HepG2 (cell line): ENCODE data around the gene RXFP2. TPM values are rescaled to one million over a fixed set of nuclear protein-coding genes. Genes with fewer than 3 reads are reported as not detected.

Experiments
- ATAC-seq: fragments of 200-7000 bp; cut with Tn5 transposase; 3 replicates; pipeline ENCODE4 v1.9.1; 2020; ENCODE audit warnings: mild to moderate bottlenecking, moderate library complexity
- BruUV-seq: library from RNA; stranded (reverse); fragments of 400-500 nt; replicated peaks from 2 replicates; lab custom pipeline; 2021; lab: Mats Ljungman, UMichigan
- CTCF ChIA-PET: fragments of 300-600 bp; formaldehyde crosslinking; extraction: SDS; loops from one replicate; lab custom pipeline; 2021; ENCODE audit warnings: low total read pairs, inconsistent platforms, low intra/inter-chr PET ratio; lab: Yijun Ruan, JAX
- POLR2A ChIA-PET: fragments of 350-600 bp; sonication (Branson Sonifier 250); formaldehyde crosslinking; loops from one replicate; lab custom pipeline; 2020; ENCODE audit warnings: antibody characterized with exemption, inconsistent platforms; lab: Yijun Ruan, JAX
- DNase-seq: peaks from one replicate; pipeline ENCODE4 v3.0.0-alpha.2; 2015; ENCODE audit warnings: low spot score
- FAIRE-seq: peaks from 3 replicates; lab custom pipeline; 2011; peaks lifted over from hg19 to GRCh38; lab: Jason Lieb, UNC
- H2AFZ ChIP-seq: one replicate; pipeline ENCODE4 v1.6.1; 2011; ENCODE audit warnings: low read length, inconsistent platforms
- H3K27ac ChIP-seq: fragments of 300-600 bp; 3 replicates; pipeline ENCODE4 v1.8.0; 2011; ENCODE audit warnings: mixed run types, mild to moderate bottlenecking, mixed read lengths, low read length, inconsistent platforms; ENCODE audit not compliant: insufficient read depth; ENCODE audit errors: extremely low read length
- H3K27me3 ChIP-seq, 2 experiments: fragments of 200-600 bp in 1 of 2; 2 replicates in 1 of 2; 3 replicates in 1 of 2; pipeline versions ENCODE4 v1.6.0 to v1.8.0; 2011; ENCODE audit warnings: low read length in 2 of 2, mild to moderate bottlenecking in 2 of 2, moderate library complexity in 2 of 2, inconsistent platforms in 1 of 2; ENCODE audit not compliant: insufficient read depth in 2 of 2, control insufficient read depth in 1 of 2
- H3K36me3 ChIP-seq, 2 experiments: fragments of 200-600 bp in 1 of 2; replicated peaks in 1 of 2; 2 replicates in 1 of 2; 3 replicates in 1 of 2; pipeline versions ENCODE4 v1.5.1 to v1.8.0; 2011; ENCODE audit warnings: low read length in 2 of 2, inconsistent platforms in 1 of 2; ENCODE audit not compliant: insufficient read depth in 2 of 2, control insufficient read depth in 1 of 2
- H3K4me1 ChIP-seq: 2 replicates; pipeline ENCODE4 v1.5.1; 2012; ENCODE audit warnings: low read length, inconsistent platforms; ENCODE audit not compliant: insufficient read depth
- H3K4me2 ChIP-seq: 2 replicates; pipeline ENCODE4 v1.6.0; 2011; ENCODE audit warnings: low read depth, low read length, inconsistent platforms
- H3K4me3 ChIP-seq, 3 experiments: fragments of 200-600 bp in 1 of 3; sonication (generic), shearing (Covaris generic) in 1 of 3; replicated peaks in 1 of 3; 2 replicates each; pipeline ENCODE4 v1.5.1; 2011 to 2016; ENCODE audit warnings: low read length in 3 of 3, inconsistent platforms in 2 of 3, low read depth in 2 of 3, mild to moderate bottlenecking in 2 of 3, control low read depth in 1 of 3, mixed read lengths in 1 of 3; ENCODE audit not compliant: insufficient read depth in 1 of 3
- H3K79me2 ChIP-seq: one replicate; pipeline ENCODE4 v1.6.1; 2011; ENCODE audit warnings: low read length, inconsistent platforms; ENCODE audit not compliant: insufficient read depth
- H3K9ac ChIP-seq: 2 replicates; pipeline ENCODE4 v1.6.0; 2011; ENCODE audit warnings: mild to moderate bottlenecking, low read depth, low read length, inconsistent platforms; ENCODE audit not compliant: insufficient read depth
- H3K9me3 ChIP-seq: 2 replicates; pipeline ENCODE4 v1.5.1; 2012; ENCODE audit warnings: mild to moderate bottlenecking, low read length
- H4K20me1 ChIP-seq: 2 replicates; pipeline ENCODE4 v1.6.0; 2011; ENCODE audit warnings: inconsistent platforms, mild to moderate bottlenecking, low read length, moderate library complexity; ENCODE audit not compliant: insufficient read depth
- BCLAF1 ChIP-seq: fragments of 450-650 bp; IDR thresholded peaks from 2 replicates; pipeline ENCODE4 v1.6.1; 2017; ENCODE audit warnings: mild to moderate bottlenecking
- HMG20A ChIP-seq: IDR thresholded peaks from 2 replicates; pipeline ENCODE4 v1.6.1; 2016; ENCODE audit warnings: borderline replicate concordance
- JDP2 ChIP-seq: sonication (generic); formaldehyde crosslinking; IDR thresholded peaks from 2 replicates; pipeline ENCODE4 v1.8.1; 2022; ENCODE audit warnings: missing genetic modification reagents, borderline replicate concordance
- KAT2B ChIP-seq: fragments of 150-350 bp; IDR thresholded peaks from 2 replicates; pipeline ENCODE4 v1.6.1; 2014; ENCODE audit warnings: low read depth, low read length, borderline replicate concordance
- MED13 ChIP-seq: sonication (generic); formaldehyde crosslinking; IDR thresholded peaks from 2 replicates; pipeline ENCODE4 v1.5.0; 2020; ENCODE audit warnings: missing genetic modification reagents
- MTA3 ChIP-seq: sonication (generic); formaldehyde crosslinking; IDR thresholded peaks from 2 replicates; pipeline ENCODE4 v1.4.0; 2020; ENCODE audit warnings: missing genetic modification reagents
- SP1 ChIP-seq, 2 experiments: fragments of 450-650 bp in 1 of 2; sonication (generic) in 1 of 2; formaldehyde crosslinking in 1 of 2; IDR thresholded peaks; 2 replicates each; pipeline versions ENCODE4 v1.4.0 to v1.6.1; 2016 to 2020; ENCODE audit warnings: missing genetic modification reagents in 1 of 2
- ZBED4 ChIP-seq: sonication (generic); formaldehyde crosslinking; IDR thresholded peaks from 2 replicates; pipeline ENCODE4 v1.4.0; 2020; ENCODE audit warnings: missing genetic modification reagents, borderline replicate concordance
- ZNF274 ChIP-seq: sonication (generic); formaldehyde crosslinking; IDR thresholded peaks from 2 replicates; pipeline ENCODE4 v1.5.1; 2020; ENCODE audit warnings: mild to moderate bottlenecking, missing genetic modification reagents
- WGBS: methylation state at CpG from one replicate; pipeline ENCODE4 v1.1.6; 2017; ENCODE audit warnings: low lambda C conversion rate; 5-methylcytosine and 5-hydroxymethylcytosine counted together
- in situ Hi-C: cut with HindIII; loops from 2 replicates; pipeline ENCODE4 v1.10.0; 2017; ENCODE audit warnings: low pct_unique_long_range_greater_than_20kb; ENCODE audit not compliant: extremely low pct_ligation_motif_present
- intact Hi-C: fragments of 100-400 bp; cut with micrococcal nuclease; formaldehyde crosslinking; loops from one replicate; pipeline ENCODE4 v1.10.0; 2022; ENCODE audit not compliant: unreplicated experiment
- polyA plus RNA-seq, 8 experiments: library from polyadenylated mRNA; depleted of rRNA in 3 of 8; stranded (reverse) in 7 of 8; unstranded in 1 of 8; fragments of >200 nt; fragmentation: Illumina TruSeq in 4 of 8; extraction: Trizol in 4 of 8; gene quantifications; 2 replicates each; pipeline versions ENCODE4 v1.2.1 to v1.2.3, GENCODE V29; 2011 to 2016; ENCODE audit warnings: low read depth in 4 of 8, missing spikeins in 1 of 8, mixed read lengths in 1 of 8; ENCODE audit not compliant: insufficient read depth in 1 of 8
- total RNA-seq, 5 experiments: library from RNA; depleted of rRNA; stranded (reverse); fragments of >200 nt; fragmentation: Illumina TruSeq; extraction: Trizol; gene quantifications; 2 replicates each; pipeline ENCODE4 v1.2.3, GENCODE V29; 2016; ENCODE audit warnings: low read depth in 1 of 5

RXFP2 gene
- total and polyA plus RNA-seq, 2 of the 13 experiments (the other 11 are each of a cell fraction or from before 2014, with no cell fraction given) = not detected

GRCh38 chr13:31739226-31739625 is at the start of gene RXFP2 (continued):
- TF ChIP-seq BCLAF1 = no peak

GRCh38 chr13:31697290-31697689 is 42.0 kb upstream of the RXFP2 start:
- TF ChIP-seq JDP2 (CRISPR knock-in tag) = no peak
- no peak for TF ChIP-seq KAT2B
- TF ChIP-seq, all 625 proteins: peak for 0
- no TSS peak for BruUV-seq
- H3K4me2 ChIP-seq = no peak overlapping the region
- H3K4me3 ChIP-seq = no peak overlapping the region
- intact Hi-C loops = no loop called here
- H3K36me3 ChIP-seq = no peaks in the 10 kb centered on the region
- DNase-seq (no peak), ATAC-seq (no peak), FAIRE-seq (no peak)
- H3K9me3 ChIP-seq = no peaks in the 10 kb centered on the region
- H3K9ac ChIP-seq = no peak overlapping the region
- ChIA-PET CTCF (no interaction called here), POLR2A (no interaction called here)
- 4% methylated on average over 1 of the region's 1 CpG for WGBS
- no peak overlapping the region for H3K27ac ChIP-seq
- no peaks in the 10 kb centered on the region for H3K27me3 ChIP-seq
- no peaks in the 10 kb centered on the region for H3K79me2 ChIP-seq
- no peak overlapping the region for H2AFZ ChIP-seq
- no peaks in the 10 kb centered on the region for H3K4me1 ChIP-seq
- H4K20me1 ChIP-seq = no peaks in the 10 kb centered on the region
- in situ Hi-C loops = no loop called here

- no peak for ATAC-seq
- WGBS = 9% methylated on average over 3 of the region's 3 CpGs
- TF ChIP-seq MED13 (no peak), ZBED4 (CRISPR knock-in tag) (no peak), HMG20A (CRISPR knock-in tag) (no peak), ZNF274 (CRISPR knock-in tag) (no peak), MTA3 (no peak), SP1 (IDR thresholded peaks at IDR 0.05) (no peak), SP1 (CRISPR knock-in tag; IDR thresholded peaks at IDR 0.05) (no peak)
Measured at GRCh38 chr13:31699650-31700049, 39.7 kb upstream of the RXFP2 start.

More at GRCh38 chr13:31699650-31700049, 39.7 kb upstream of the RXFP2 start:
- DNase-seq = no peak
- no TSS peak for BruUV-seq
- in situ Hi-C loops (no loop called here), intact Hi-C loops (no loop called here)
- ChIA-PET CTCF (no interaction called here), POLR2A (no interaction called here)
- Histone ChIP-seq H3K79me2 (no peaks in the 10 kb centered on the region), H3K4me1 (no peaks in the 10 kb centered on the region), H3K27ac (no peak overlapping the region), H3K4me2 (no peak overlapping the region), H3K4me3 (no peak overlapping the region), H3K9ac (no peak overlapping the region), H3K27me3 (no peaks in the 10 kb centered on the region), H2AFZ (no peak overlapping the region), H3K36me3 (no peaks in the 10 kb centered on the region), H4K20me1 (no peaks in the 10 kb centered on the region), H3K9me3 (no peaks in the 10 kb centered on the region)
- FAIRE-seq = no peak
